ENCODE data around the gene SCN3A. TPM values are rescaled to one million over a fixed set of nuclear protein-coding genes. Genes with fewer than 3 reads are reported as not detected.

SCN3A gene
- total and polyA plus RNA-seq, 2 of the 13 experiments (the other 11 are each of a cell fraction or from before 2014, with no cell fraction given) = not detected

DNA sequence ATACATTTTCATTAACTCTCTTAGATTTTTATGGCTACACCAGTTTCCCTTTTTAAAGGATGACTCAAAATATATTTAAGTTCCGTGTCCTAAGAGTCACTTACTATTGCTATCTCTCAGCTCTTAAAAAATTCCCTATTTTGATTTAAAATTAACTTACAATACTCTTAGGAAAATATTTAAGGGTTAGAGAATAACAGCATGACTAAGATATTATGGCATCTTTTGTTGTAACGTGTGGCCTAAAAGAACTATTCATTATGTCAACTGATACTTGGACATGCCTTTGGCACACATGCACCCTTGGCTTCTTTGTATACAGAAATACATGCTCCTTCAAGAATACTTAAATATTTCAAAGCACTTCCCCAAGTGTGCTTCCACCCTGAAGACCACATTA is 42.3 kb downstream of the SCN3A start (continued):
- TF ChIP-seq, protein P1, sequence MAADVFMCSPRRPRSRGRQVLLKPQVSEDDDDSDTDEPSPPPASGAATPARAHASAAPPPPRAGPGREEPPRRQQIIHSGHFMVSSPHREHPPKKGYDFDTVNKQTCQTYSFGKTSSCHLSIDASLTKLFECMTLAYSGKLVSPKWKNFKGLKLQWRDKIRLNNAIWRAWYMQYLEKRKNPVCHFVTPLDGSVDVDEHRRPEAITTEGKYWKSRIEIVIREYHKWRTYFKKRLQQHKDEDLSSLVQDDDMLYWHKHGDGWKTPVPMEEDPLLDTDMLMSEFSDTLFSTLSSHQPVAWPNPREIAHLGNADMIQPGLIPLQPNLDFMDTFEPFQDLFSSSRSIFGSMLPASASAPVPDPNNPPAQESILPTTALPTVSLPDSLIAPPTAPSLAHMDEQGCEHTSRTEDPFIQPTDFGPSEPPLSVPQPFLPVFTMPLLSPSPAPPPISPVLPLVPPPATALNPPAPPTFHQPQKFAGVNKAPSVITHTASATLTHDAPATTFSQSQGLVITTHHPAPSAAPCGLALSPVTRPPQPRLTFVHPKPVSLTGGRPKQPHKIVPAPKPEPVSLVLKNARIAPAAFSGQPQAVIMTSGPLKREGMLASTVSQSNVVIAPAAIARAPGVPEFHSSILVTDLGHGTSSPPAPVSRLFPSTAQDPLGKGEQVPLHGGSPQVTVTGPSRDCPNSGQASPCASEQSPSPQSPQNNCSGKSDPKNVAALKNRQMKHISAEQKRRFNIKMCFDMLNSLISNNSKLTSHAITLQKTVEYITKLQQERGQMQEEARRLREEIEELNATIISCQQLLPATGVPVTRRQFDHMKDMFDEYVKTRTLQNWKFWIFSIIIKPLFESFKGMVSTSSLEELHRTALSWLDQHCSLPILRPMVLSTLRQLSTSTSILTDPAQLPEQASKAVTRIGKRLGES (CRISPR knock-in tag; IDR thresholded peaks at IDR 0.05; ENCODE audit: borderline replicate concordance) = no peak
- TF ChIP-seq, protein P2, sequence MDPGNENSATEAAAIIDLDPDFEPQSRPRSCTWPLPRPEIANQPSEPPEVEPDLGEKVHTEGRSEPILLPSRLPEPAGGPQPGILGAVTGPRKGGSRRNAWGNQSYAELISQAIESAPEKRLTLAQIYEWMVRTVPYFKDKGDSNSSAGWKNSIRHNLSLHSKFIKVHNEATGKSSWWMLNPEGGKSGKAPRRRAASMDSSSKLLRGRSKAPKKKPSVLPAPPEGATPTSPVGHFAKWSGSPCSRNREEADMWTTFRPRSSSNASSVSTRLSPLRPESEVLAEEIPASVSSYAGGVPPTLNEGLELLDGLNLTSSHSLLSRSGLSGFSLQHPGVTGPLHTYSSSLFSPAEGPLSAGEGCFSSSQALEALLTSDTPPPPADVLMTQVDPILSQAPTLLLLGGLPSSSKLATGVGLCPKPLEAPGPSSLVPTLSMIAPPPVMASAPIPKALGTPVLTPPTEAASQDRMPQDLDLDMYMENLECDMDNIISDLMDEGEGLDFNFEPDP (CRISPR knock-in tag; conservative IDR thresholded peaks at IDR 0.05) = no peak
- no peak for TF ChIP-seq NFYB (CRISPR knock-in tag; IDR thresholded peaks at IDR 0.05)
- no peak for TF ChIP-seq AKAP8 (CRISPR knock-in tag; IDR thresholded peaks at IDR 0.05)
- no peak for TF ChIP-seq SAP130 (CRISPR knock-in tag; IDR thresholded peaks at IDR 0.05; ENCODE audit: low read depth)

DNA sequence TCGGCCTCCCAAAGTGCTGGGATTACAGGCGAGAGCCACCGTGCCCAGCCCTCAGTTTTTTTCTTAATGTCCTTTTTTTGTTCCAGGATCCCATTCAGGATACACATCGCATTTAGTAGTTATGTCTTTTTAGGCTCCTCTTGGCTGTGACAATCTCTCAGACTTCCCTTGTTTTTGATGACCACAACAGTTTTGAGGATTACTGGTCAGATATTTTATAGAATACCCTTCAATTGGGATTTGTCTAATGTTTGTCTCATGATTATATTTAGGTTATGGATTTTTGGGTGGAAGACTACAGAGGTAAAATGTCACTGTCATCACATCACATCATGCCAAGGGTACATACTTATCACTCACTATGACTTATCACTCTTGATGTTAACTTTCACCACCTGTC is 46.7 kb downstream of the SCN3A start:
- in situ Hi-C loops (cut with HindIII; ENCODE audit: extremely low pct_ligation_motif_present, low pct_unique_long_range_greater_than_20kb) = no loop called here
- WGBS (ENCODE audit: low lambda C conversion rate) = 74% methylated on average over 4 of the region's 4 CpGs

More for the DNA sequence above, 46.7 kb downstream of the SCN3A start:
- Histone ChIP-seq H4K20me1 (ENCODE audit: insufficient read depth, low read length) (no peaks in the 10 kb centered on the region), H3K4me2 (ENCODE audit: low read depth, low read length) (no peak overlapping the region), H3K9ac (ENCODE audit: insufficient read depth, low read depth, low read length) (no peak overlapping the region), H3K9me3 (ENCODE audit: low read length) (no peaks in the 10 kb centered on the region), H3K27me3 (ENCODE audit: control insufficient read depth in 1 of 2, insufficient read depth in 2 of 2, low read length in 2 of 2) (no peaks in the 10 kb centered on the region), H3K36me3 (replicated peaks in 1 of 2; ENCODE audit: control insufficient read depth in 1 of 2, insufficient read depth in 2 of 2, low read length in 2 of 2) (no peaks in the 10 kb centered on the region), H3K27ac (ENCODE audit: extremely low read length, insufficient read depth, low read length) (no peak overlapping the region), H3K4me1 (ENCODE audit: insufficient read depth, low read length) (no peaks in the 10 kb centered on the region), H2AFZ (ENCODE audit: low read length) (no peak overlapping the region), H3K79me2 (ENCODE audit: insufficient read depth, low read length) (no peaks in the 10 kb centered on the region), H3K4me3 (replicated peaks in 1 of 3; ENCODE audit: insufficient read depth in 1 of 3, low read depth in 2 of 3, low read length in 3 of 3) (no peak overlapping the region)
- FAIRE-seq (no peak), DNase-seq (ENCODE audit: low spot score) (no peak), ATAC-seq (no peak)
- BruUV-seq (replicated peaks) = no TSS peak
- intact Hi-C loops (cut with micrococcal nuclease; ENCODE audit: unreplicated experiment) = no loop called here
- ChIA-PET POLR2A (no interaction called here), CTCF (ENCODE audit: low intra/inter-chr PET ratio, low total read pairs) (no interaction called here)
- TF ChIP-seq ERF (CRISPR knock-in tag; IDR thresholded peaks at IDR 0.05) = no peak
- peak; percentile 50 to 56 for TF ChIP-seq MAFK (conservative IDR thresholded peaks at IDR 0.05 in 1 of 2, IDR thresholded peaks at IDR 0.05 in 1 of 2; ENCODE audit: low read length in 2 of 2)
- no peak for TF ChIP-seq ZBTB42 (CRISPR knock-in tag; IDR thresholded peaks at IDR 0.05)
- TF ChIP-seq DNMT3B (CRISPR knock-in tag; conservative IDR thresholded peaks at IDR 0.05) = no peak

All from HepG2 (cell line).